Omental fat pad (tissue), 4 donors: Measurements from ENCODE around the gene NAP1L1. TPM values are rescaled to one million over a fixed set of nuclear protein-coding genes. Genes with fewer than 3 reads are reported as not detected.

Source experiments
- ATAC-seq: fragments of 150-250 bp; one replicate; pipeline ENCODE4 v1.9.1; 2016; ENCODE audit warnings: mild to moderate bottlenecking, moderate library complexity; ENCODE audit not compliant: low FRiP score
- DNase-seq: peaks from one replicate; pipeline ENCODE4 v3.0.0-alpha.2; 2019; ENCODE audit warnings: low spot score
- CTCF ChIP-seq, 3 donors: fragments of 450-650 bp; IDR thresholded peaks; one replicate each; pipeline ENCODE4 v1.5.1; 2016 to 2017; ENCODE audit warnings: antibody characterized with exemption in 3 of 3, mild to moderate bottlenecking in 3 of 3, moderate library complexity in 2 of 3
- total RNA-seq, 4 donors: library from RNA; depleted of rRNA; stranded (reverse); fragments of >200 nt; gene quantifications; one replicate each; pipeline ENCODE4 v1.1.0, GENCODE V29; 2016

Gene NAP1L1
- total RNA-seq, 4 donors from 2014 or later: 324 to 488 (median 373) TPM

- ATAC-seq (no peak), DNase-seq (no peak)
- TF ChIP-seq CTCF (IDR thresholded peaks at IDR 0.05): no peak
Observed at GRCh38 chr12:76002598-76003354, 81.7 kb downstream of the NAP1L1 start.

- no peak for ATAC-seq
- no peak for DNase-seq
- no peak for TF ChIP-seq CTCF (IDR thresholded peaks at IDR 0.05)
Observed at GRCh38 chr12:75998292-75999063, 86.0 kb downstream of the NAP1L1 start.

- ATAC-seq: no peak
- no peak for TF ChIP-seq CTCF (IDR thresholded peaks at IDR 0.05)
- no peak for DNase-seq
Observed at GRCh38 chr12:75997658-75998057, 86.8 kb downstream of the NAP1L1 start.

GRCh38 chr12:75996861-75997447 is 87.5 kb downstream of the NAP1L1 start:
- TF ChIP-seq CTCF (IDR thresholded peaks at IDR 0.05): no peak
- ATAC-seq (no peak), DNase-seq (no peak)

- DNase-seq (no peak), ATAC-seq (no peak)
- no peak for TF ChIP-seq CTCF (IDR thresholded peaks at IDR 0.05)
Observed at GRCh38 chr12:75995691-75996090, 88.8 kb downstream of the NAP1L1 start.

- no peak for TF ChIP-seq CTCF (IDR thresholded peaks at IDR 0.05)
- DNase-seq: no peak
- no peak for ATAC-seq
Observed at GRCh38 chr12:75994069-75994740, 90.3 kb downstream of the NAP1L1 start.
